Upper lobe of right lung (tissue), 1 donor: ENCODE measurements around the gene WDR49. TPM values are rescaled to one million over a fixed set of nuclear protein-coding genes. Genes with fewer than 3 reads are reported as not detected.

Experiments
- ATAC-seq: fragments of 200-7000 bp; cut with Tn5 transposase; one replicate; pipeline ENCODE4 v1.9.1; 2020; ENCODE audit warnings: mild to moderate bottlenecking, moderate library complexity
- DNase-seq: peaks from one replicate; pipeline ENCODE4 v3.0.0-alpha.2; 2020
- H3K27ac ChIP-seq: fragments of 200-600 bp; one replicate; pipeline ENCODE4 v1.8.0; 2022
- H3K27me3 ChIP-seq: fragments of 200-600 bp; one replicate; pipeline ENCODE4 v1.8.0; 2022; ENCODE audit warnings: mild to moderate bottlenecking
- H3K36me3 ChIP-seq: fragments of 200-600 bp; one replicate; pipeline ENCODE4 v1.8.0; 2022
- H3K4me1 ChIP-seq: fragments of 200-600 bp; one replicate; pipeline ENCODE4 v1.8.0; 2022
- H3K4me3 ChIP-seq: fragments of 200-600 bp; one replicate; pipeline ENCODE4 v1.8.0; 2022; ENCODE audit warnings: mild to moderate bottlenecking
- H3K9me3 ChIP-seq: fragments of 200-600 bp; one replicate; pipeline ENCODE4 v1.8.0; 2022
- CTCF ChIP-seq: fragments of 200-600 bp; IDR thresholded peaks from one replicate; pipeline ENCODE4 v1.8.0; 2022; ENCODE audit warnings: antibody characterized with exemption
- intact Hi-C: fragments of 100-400 bp; cut with DNase I; formaldehyde crosslinking; loops from one replicate; pipeline ENCODE4 v1.11.0; 2022
- total RNA-seq: library from RNA; stranded (reverse); fragmentation: NEBNext Ultra II Directional; extraction: Animal tissue kit (Norgen Biotek cat#: 25700); gene quantifications from one replicate; pipeline ENCODE4 v1.2.1, GENCODE V29; 2021
- donor health status: DM: no; HTN: yes; CAD: no; lungs with severe emphysema.

Gene WDR49
- total RNA-seq, 1 donor from 2014 or later: 1.2 TPM

DNA sequence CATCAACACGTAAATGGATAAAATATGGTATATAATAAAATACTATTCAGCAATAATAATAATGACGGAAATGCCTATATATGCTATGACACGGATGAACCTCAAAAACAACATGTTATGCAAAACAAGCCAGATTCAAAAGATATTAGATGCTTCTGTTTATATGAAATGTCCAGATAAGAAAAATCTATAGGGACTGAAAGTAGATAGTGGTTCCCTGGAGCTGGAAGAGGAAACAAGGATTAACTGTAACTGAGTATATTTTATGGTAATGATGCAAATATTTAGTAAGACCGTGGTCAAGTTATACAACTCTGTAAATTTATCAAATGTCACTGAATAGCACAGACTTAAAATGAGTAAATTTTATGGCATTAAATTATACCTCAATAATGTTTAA lies 25.8 kb upstream of the WDR49 start:
- Histone ChIP-seq H3K9me3 (peaks cover 12% of the 10 kb centered on the region), H3K4me3 (no peak overlapping the region), H3K4me1 (no peaks in the 10 kb centered on the region), H3K36me3 (peaks cover 54% of the 10 kb centered on the region), H3K27ac (no peak overlapping the region), H3K27me3 (no peaks in the 10 kb centered on the region)
- ATAC-seq: no peak
- intact Hi-C loops: no loop called here
- TF ChIP-seq CTCF: no peak
- no peak for DNase-seq

DNA sequence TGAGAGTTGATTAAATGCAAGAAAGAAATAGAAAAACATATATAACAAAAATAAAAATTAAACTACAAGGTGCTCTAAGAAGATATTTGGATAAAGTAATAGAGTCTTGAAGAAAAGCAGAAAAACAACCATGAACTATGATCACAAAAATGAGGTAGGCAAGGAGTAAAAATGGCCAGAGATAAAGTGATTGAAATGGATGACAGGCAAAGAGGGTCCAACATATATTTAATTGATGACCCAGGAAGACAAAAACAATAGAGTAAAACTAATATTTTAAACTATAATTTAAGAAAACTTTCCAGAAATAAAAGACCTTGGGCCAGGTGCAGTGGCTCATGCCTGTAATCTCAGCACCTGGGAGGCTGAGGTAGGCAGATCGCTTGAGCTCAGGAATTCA lies 22.1 kb upstream of the WDR49 start:
- H3K36me3 ChIP-seq: peaks cover 37% of the 10 kb centered on the region
- H3K27ac ChIP-seq: no peak overlapping the region
- intact Hi-C loops: no loop called here

GRCh38 chr3:167673221-167673620 lies 19.5 kb upstream of the WDR49 start:
- Histone ChIP-seq H3K4me3 (no peak overlapping the region), H3K4me1 (no peaks in the 10 kb centered on the region), H3K27me3 (no peaks in the 10 kb centered on the region), H3K27ac (no peak overlapping the region), H3K9me3 (peaks cover 12% of the 10 kb centered on the region), H3K36me3 (peaks cover 17% of the 10 kb centered on the region)
- ATAC-seq: no peak
- intact Hi-C loops: no loop called here
- no peak for TF ChIP-seq CTCF
- no peak for DNase-seq

More for the DNA sequence above, 22.1 kb upstream of the WDR49 start:
- Histone ChIP-seq H3K4me3 (no peak overlapping the region), H3K9me3 (peaks cover 12% of the 10 kb centered on the region), H3K4me1 (no peaks in the 10 kb centered on the region), H3K27me3 (no peaks in the 10 kb centered on the region)
- no peak for TF ChIP-seq CTCF
- DNase-seq (no peak), ATAC-seq (no peak)

DNA sequence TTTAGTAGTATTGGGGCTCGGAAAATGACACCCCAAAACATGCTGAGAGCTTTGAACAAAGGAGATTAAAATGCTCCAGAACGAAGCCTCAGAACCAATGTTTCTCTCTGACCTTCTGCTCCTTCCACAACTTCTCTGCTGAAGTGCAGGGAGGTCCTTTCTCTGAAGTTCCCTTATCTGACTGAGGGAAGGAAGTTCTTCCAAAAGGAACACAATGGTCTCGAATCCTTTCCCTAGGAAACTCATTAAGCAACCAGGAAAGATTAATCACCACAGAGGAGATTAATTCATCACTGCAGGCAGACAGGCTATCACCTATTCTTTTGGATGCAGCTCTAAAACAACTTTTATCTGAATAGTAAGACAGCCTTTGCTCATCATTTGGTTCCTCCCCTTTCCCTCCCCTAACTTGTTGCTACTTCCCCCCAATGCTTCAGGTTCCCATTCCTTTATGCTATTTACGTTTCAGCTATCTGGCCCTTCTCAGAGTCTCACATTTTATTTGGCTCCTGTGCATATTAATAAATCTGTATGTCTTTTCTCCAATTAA lies 18.2 kb upstream of the WDR49 start:
- no peak for ATAC-seq
- Histone ChIP-seq H3K4me1 (no peaks in the 10 kb centered on the region), H3K27ac (no peak overlapping the region), H3K9me3 (peaks cover 12% of the 10 kb centered on the region), H3K4me3 (no peak overlapping the region), H3K36me3 (peaks cover 17% of the 10 kb centered on the region), H3K27me3 (no peaks in the 10 kb centered on the region)
- no peak for DNase-seq
- intact Hi-C loops: no loop called here
- no peak for TF ChIP-seq CTCF

DNA sequence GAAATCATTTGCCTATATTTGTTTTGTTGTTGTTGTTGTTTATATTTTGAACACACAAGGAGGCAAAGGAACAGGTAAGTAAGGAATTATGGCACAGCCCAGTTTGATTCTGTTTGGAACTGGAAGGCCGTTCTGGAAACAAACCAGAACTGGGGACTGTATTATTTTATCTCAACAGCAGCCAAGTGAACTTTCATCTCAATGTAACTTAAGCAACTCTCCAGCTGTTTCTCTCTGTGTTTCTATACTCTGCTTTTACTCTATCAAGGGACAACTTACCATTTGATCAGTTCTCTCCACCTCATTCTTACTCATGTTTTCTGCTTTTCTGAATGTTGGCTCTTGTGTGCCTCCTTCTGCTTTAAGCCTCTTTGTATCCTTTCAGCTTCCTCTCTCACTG lies 16.0 kb upstream of the WDR49 start:
- ATAC-seq: no peak
- Histone ChIP-seq H3K9me3 (no peaks in the 10 kb centered on the region), H3K27me3 (no peaks in the 10 kb centered on the region), H3K4me3 (no peak overlapping the region), H3K27ac (no peak overlapping the region), H3K36me3 (peaks cover 8% of the 10 kb centered on the region), H3K4me1 (no peaks in the 10 kb centered on the region)
- TF ChIP-seq CTCF: no peak
- no peak for DNase-seq
- intact Hi-C loops: no loop called here

- DNase-seq (no peak), ATAC-seq (no peak)
- no peaks in the 10 kb centered on the region for H3K27me3 ChIP-seq
- H3K36me3 ChIP-seq: peaks cover 6% of the 10 kb centered on the region
- no peak for TF ChIP-seq CTCF
- intact Hi-C loops: no loop called here
- no peaks in the 10 kb centered on the region for H3K4me1 ChIP-seq
- no peak overlapping the region for H3K4me3 ChIP-seq
- no peaks in the 10 kb centered on the region for H3K9me3 ChIP-seq
- no peak overlapping the region for H3K27ac ChIP-seq
These were observed 14.9 kb upstream of the WDR49 start for GRCh38 chr3:167668651-167669050.
